ENCODE data around the gene PTPRK.

The PTPRK gene

DNA sequence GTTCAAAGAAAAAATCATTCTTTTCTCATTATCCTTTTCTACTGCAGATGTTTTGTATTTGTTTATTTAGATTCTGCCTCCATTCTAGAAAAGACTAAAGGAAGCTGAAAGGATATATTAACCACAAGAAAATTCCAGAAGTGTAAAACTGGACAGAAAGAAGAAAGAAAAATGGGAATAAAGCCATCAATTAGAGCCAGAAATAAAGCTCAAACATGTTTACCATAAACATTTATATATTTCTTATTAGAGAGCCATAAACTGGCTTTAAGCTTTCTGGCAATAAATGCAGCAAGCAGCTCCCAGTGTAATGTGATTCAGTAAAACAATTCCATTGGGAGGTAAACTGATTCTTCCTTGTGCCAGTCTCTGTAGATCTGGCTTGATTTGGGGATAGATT lies 244.1 kb downstream of the PTPRK start:
- TF ChIP-seq, protein P1, sequence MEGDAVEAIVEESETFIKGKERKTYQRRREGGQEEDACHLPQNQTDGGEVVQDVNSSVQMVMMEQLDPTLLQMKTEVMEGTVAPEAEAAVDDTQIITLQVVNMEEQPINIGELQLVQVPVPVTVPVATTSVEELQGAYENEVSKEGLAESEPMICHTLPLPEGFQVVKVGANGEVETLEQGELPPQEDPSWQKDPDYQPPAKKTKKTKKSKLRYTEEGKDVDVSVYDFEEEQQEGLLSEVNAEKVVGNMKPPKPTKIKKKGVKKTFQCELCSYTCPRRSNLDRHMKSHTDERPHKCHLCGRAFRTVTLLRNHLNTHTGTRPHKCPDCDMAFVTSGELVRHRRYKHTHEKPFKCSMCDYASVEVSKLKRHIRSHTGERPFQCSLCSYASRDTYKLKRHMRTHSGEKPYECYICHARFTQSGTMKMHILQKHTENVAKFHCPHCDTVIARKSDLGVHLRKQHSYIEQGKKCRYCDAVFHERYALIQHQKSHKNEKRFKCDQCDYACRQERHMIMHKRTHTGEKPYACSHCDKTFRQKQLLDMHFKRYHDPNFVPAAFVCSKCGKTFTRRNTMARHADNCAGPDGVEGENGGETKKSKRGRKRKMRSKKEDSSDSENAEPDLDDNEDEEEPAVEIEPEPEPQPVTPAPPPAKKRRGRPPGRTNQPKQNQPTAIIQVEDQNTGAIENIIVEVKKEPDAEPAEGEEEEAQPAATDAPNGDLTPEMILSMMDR (IDR thresholded peaks at IDR 0.05; ENCODE audit: low read depth, low read length): no peak
- DNase-seq (ENCODE audit: low read depth in 2 of 2): no peak
- no peak overlapping the region for H3K4me3 ChIP-seq (replicated peaks in 1 of 2; ENCODE audit: low read depth in 2 of 2, low read length in 2 of 2)

DNA sequence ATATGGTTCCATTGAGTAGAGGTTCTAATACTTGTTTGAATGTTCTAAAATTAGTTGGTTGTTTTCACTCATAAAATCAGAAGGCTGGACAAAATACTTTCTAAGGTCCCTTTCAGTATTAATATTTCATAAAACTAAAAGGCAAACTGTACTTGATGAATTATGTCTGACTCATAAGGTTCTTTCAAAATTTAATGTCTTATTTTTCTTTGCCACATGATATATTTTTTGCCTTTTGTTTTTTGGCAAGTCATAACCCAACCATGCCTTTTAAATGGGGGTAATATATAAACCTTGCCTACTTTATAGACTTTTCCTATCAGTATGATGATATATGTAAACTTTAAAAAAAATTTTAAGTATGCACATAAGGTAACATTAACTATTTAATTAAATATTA lies 244.7 kb downstream of the PTPRK start:
- TF ChIP-seq, protein P1 (IDR thresholded peaks at IDR 0.05; ENCODE audit: low read depth, low read length): no peak
- DNase-seq (ENCODE audit: low read depth in 2 of 2): peak in 1 of 2 donors; percentile 58
- no peak overlapping the region for H3K4me3 ChIP-seq (replicated peaks in 1 of 2; ENCODE audit: low read depth in 2 of 2, low read length in 2 of 2)

DNA sequence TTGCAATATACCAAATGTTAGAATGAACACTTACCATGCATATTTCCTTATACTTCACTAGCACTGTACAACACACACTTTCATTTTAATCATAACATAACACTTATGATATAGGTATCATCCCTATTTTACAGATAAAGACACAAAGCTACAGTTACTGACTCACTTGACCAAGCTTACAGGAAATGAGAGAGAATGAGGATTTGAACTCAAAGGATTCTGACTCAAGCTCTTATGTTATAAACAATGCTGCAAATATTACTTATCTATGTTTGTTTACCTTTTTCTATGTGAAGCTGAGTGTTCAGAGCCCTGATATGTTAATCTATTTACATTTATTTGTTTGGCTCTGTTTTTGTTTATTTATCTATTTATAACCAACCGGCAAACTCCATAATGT lies 245.4 kb downstream of the PTPRK start:
- TF ChIP-seq, protein P1 (IDR thresholded peaks at IDR 0.05; ENCODE audit: low read depth, low read length): no peak
- DNase-seq (ENCODE audit: low read depth in 2 of 2): peak; percentile 18 to 75
- H3K4me3 ChIP-seq (replicated peaks in 1 of 2; ENCODE audit: low read depth in 2 of 2, low read length in 2 of 2): no peak overlapping the region

DNA sequence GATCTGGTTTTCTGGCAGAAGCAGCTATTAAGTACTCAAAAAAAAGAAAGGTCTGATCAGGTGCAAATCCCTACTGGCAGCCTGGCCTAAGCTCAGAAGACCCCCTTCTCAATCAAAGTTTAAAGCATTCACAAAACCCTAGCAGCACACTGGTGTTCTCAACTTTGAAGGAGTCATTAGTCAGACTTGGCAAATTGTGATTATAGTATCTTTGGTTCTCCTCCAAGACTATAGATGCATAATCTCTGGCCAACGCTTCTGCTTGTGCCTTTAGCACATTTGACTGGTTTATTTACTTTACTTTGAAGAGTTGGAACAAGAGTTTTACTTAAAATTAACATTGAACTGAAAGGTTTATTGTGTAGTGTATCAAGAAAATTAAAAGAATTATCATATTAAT lies 248.9 kb downstream of the PTPRK start:
- TF ChIP-seq, protein P1 (IDR thresholded peaks at IDR 0.05; ENCODE audit: low read depth, low read length): no peak
- DNase-seq (ENCODE audit: low read depth in 2 of 2): peak; percentile 33 to 38
- no peak overlapping the region for H3K4me3 ChIP-seq (replicated peaks in 1 of 2; ENCODE audit: low read depth in 2 of 2, low read length in 2 of 2)

DNA sequence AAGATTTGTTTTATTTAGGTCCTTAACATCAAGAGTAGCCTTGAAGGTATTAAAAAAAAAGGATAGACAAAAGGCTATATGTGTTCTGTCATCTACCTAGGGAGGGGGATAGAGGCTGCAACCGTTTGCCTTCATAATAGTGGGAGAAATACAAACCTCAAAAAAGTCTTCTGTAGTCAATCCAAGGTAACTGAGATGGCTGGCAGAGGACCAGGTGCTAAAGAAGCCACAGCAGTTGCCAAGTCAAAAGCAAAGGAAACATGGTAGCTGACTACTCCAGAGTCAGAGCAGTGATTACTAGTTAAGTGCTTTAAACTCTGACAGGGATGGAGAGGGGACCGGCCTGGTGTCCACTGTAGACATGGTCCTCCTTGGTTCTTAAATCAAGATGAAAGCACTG lies 249.4 kb downstream of the PTPRK start:
- no peak for DNase-seq (ENCODE audit: low read depth in 2 of 2)
- no peak overlapping the region for H3K4me3 ChIP-seq (replicated peaks in 1 of 2; ENCODE audit: low read depth in 2 of 2, low read length in 2 of 2)
- TF ChIP-seq, protein P1 (IDR thresholded peaks at IDR 0.05; ENCODE audit: low read depth, low read length): no peak

DNA sequence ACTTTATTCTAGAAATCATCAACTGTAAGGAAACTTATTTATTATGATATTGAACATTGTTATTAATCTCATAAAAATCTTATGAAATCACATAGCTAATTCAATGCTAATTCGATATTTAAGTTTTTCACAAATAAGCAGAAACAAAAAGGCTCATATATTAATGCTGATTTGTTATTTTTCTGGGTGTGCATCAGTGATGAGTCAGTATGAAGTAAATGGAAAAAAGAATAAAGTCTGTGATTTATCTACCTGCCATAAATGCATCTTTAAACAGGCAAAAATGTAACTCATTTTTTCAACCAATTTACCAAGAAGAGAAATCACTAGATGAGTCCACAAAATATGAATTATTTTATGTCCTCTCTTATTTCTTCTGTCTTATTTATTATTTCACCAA lies 253.5 kb downstream of the PTPRK start:
- TF ChIP-seq, protein P1 (IDR thresholded peaks at IDR 0.05; ENCODE audit: low read depth, low read length): no peak
- DNase-seq (ENCODE audit: low read depth in 2 of 2): peak in 1 of 2 donors; percentile 22
- no peak overlapping the region for H3K4me3 ChIP-seq (replicated peaks in 1 of 2; ENCODE audit: low read depth in 2 of 2, low read length in 2 of 2)

DNA sequence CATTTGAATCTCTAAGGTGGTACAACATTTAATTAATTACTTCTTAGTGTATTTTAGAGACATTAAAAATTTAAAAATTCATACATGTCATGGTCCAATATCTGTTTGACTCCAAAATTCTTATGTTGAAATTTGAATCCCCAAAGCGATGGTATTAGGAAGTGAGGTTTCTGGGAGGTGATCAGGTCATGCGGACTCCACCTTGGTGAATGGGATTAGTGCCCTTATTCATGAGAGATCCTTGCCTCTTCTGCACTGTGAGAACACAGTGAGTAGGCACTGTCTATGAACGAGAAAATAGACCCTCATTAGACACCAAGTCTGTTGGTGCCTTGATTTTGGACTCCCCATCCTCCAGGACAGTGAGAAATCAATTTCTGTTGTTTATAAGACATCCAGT lies 254.7 kb downstream of the PTPRK start:
- DNase-seq (ENCODE audit: low read depth in 2 of 2): no peak
- no peak overlapping the region for H3K4me3 ChIP-seq (replicated peaks in 1 of 2; ENCODE audit: low read depth in 2 of 2, low read length in 2 of 2)
- TF ChIP-seq, protein P1 (IDR thresholded peaks at IDR 0.05; ENCODE audit: low read depth, low read length): no peak

All from cardiac fibroblast (primary cell).